AG10803 (cell line): ENCODE results near the gene SMIM3.
"Not testable (repeated sequence)": the region's sequence is repeated elsewhere in the genome, so short reads cannot be mapped to it uniquely, and the experiment has no call there.

Experiments used
- DNase-seq: peaks from one replicate; pipeline ENCODE4 v3.0.0; 2010; ENCODE audit warnings: low read depth
- H3K4me3 ChIP-seq: 2 replicates; pipeline ENCODE4 v1.5.1; 2011; ENCODE audit warnings: mild to moderate bottlenecking, low read length, control low read depth
- CTCF ChIP-seq: conservative IDR thresholded peaks from 2 replicates; pipeline ENCODE4 v1.5.1; 2011; ENCODE audit warnings: mild to moderate bottlenecking, low read length, control low read depth, inconsistent platforms

Gene SMIM3

GRCh38 chr5:150788977-150789376 is 10.4 kb downstream of the SMIM3 start:
- TF ChIP-seq CTCF = no peak
- DNase-seq = no peak
- H3K4me3 ChIP-seq = no peak overlapping the region

DNA sequence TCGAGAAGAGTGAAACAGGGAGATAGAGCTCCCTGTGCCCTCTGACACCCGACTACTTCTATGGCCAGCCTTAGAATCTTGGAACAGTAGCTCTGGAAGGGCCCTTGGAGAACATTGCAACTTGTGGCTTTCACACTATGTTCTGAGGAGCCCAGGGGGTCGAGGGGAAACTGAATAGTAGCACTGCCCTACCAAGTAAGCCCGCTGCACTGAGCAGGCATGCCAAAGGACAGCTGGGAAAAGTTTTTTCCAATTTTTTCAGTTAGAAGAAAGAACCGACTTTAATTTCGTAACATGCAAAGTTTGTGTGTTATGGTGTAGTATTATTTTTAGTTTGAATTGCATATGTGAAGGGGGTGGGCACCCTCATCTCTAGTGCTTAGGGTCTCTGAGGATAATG is 10.9 kb downstream of the SMIM3 start:
- DNase-seq = no peak
- TF ChIP-seq CTCF = no peak
- no peak overlapping the region for H3K4me3 ChIP-seq

DNA sequence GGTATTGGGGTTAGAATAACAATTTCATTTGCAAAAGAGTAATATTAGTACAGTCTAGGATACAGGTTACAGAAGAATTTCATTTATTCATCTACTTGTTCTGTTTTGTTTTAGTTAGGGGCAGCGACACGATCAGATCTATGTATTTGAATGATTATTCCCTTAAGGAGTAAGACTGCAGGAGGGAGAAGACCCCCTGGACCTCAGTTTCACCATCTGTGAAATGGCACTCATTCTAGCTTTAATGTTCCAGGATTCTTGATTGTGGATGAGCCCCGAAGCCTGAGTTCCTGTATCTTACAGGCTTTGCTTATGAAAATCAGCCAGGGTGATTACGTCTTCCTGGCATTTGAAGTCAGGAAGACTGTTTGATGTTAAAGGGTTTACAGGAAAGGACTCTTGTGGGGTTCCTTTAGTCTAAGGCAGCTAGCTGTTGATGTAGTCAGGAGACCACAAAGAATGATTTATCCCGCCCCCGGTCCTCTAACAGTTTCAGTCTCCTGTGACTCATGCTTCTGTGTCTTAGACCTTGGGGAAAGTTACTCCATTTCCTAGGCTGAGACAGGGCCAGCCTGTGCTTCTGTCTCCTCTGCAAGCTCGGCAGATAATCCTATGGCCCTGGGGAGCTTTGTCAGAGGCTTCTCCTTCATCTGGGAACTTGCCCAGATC is 11.5 kb downstream of the SMIM3 start:
- DNase-seq = peak; percentile 98
- peak overlapping the region; percentile 8 for H3K4me3 ChIP-seq
- no peak for TF ChIP-seq CTCF

DNA sequence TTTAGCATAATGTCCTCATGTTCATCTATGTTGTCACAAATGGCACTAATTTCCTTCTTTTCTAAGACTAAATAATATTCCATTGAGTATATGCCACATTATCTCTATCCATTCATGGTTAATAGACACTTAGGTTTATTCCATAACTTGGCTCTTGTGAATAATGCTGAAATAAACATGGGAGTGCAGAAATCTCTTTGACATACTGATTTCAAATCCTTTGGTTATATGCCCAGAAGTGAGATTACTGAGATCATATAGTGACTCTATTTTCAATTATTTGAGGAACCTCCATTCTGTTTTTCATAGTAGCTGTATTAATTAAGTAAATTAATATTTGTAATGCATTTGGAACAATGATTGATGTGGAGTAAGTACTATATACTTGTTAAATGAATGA is 13.0 kb downstream of the SMIM3 start:
- no peak for TF ChIP-seq CTCF
- no peak for DNase-seq
- H3K4me3 ChIP-seq = no peak overlapping the region

DNA sequence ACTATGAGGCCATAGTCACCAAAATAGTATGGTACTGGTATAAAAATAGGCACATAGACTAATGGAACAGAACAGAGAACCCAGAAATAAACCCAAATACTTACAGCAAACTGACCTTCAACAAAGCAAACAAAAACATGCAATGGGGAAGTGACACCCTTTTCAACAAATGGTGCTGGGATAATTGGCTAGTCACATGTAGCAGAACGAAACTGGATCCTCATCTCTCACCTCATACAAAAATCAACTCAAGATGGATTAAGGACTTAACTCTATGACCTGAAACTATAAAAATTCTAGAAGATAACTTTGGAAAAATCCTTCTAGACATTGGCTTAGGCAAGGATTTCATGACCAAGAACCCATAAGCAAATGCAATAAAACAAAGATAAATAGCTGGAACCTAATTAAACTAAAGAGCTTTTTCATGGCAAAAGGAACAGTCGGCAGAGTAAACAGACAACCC is 14.9 kb downstream of the SMIM3 start:
- not testable (repeated sequence) for H3K4me3 ChIP-seq, DNase-seq

DNA sequence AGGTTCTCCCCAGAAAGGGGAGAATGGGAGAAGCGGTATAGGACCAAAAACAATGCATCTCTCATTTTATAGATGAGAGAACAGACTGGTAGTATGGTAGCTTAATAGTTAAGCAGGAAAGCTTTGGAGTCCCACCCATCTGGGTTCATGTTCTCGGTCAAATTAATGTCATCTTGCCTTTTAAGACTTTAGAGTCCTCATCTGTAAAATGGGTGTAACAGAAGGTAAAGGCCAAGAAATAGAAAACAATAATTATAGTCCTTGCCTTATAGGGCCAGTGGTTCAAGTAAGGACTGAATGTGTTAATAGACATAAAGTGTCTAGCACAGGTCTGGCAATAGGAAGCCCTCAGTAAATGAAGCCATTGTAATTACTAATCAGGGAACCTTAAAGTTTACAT is 16.4 kb downstream of the SMIM3 start:
- H3K4me3 ChIP-seq = no peak overlapping the region
- DNase-seq = no peak
- TF ChIP-seq CTCF = no peak

GRCh38 chr5:150797384-150797783 is 18.8 kb downstream of the SMIM3 start:
- no peak for DNase-seq
- H3K4me3 ChIP-seq = no peak overlapping the region
- TF ChIP-seq CTCF = no peak
